HuH-7.5 (cell line): ENCODE measurements around the gene BMF.
"Not testable (repeated sequence)": the region's sequence is repeated elsewhere in the genome, so short reads cannot be mapped to it uniquely, and the experiment has no call there.

Experiments
- DNase-seq: peaks from one replicate; pipeline ENCODE4 v3.0.0; 2011; ENCODE audit warnings: low spot score

Gene BMF

GRCh38 chr15:40108855-40109735, at the start of gene BMF:
Gene BMF (minus strand): TSS chr15:40108879. CDS start chr15:40106086, 2,793 bp downstream.
- DNase-seq, result peak; percentile 93

GRCh38 chr15:40157778-40158447, 49.2 kb upstream of the BMF start:
- DNase-seq, result no peak

- no peak for DNase-seq
Observed at GRCh38 chr15:40155270-40155910, 46.7 kb upstream of the BMF start.

GRCh38 chr15:40154821-40155220, 46.1 kb upstream of the BMF start:
- DNase-seq, result not testable (repeated sequence)

GRCh38 chr15:40151991-40152390, 43.3 kb upstream of the BMF start:
- no peak for DNase-seq

GRCh38 chr15:40151499-40151898, 42.8 kb upstream of the BMF start:
- no peak for DNase-seq

GRCh38 chr15:40150163-40150925, 41.7 kb upstream of the BMF start:
- DNase-seq, result no peak

- no peak for DNase-seq
Observed at GRCh38 chr15:40149339-40149738, 40.7 kb upstream of the BMF start.

GRCh38 chr15:40146037-40146436, 37.4 kb upstream of the BMF start:
- DNase-seq, result no peak

- DNase-seq, result no peak
Observed at GRCh38 chr15:40142428-40142827, 33.7 kb upstream of the BMF start.

GRCh38 chr15:40138201-40138570, 29.5 kb upstream of the BMF start:
- DNase-seq, result not testable (repeated sequence)

GRCh38 chr15:40137303-40138200, 28.9 kb upstream of the BMF start:
- DNase-seq, result no peak

GRCh38 chr15:40136470-40137302, 28.0 kb upstream of the BMF start:
- DNase-seq, result no peak

GRCh38 chr15:40135846-40136450, 27.3 kb upstream of the BMF start:
- DNase-seq, result not testable (repeated sequence)

- DNase-seq, result no peak
Observed at GRCh38 chr15:40134885-40135284, 26.2 kb upstream of the BMF start.

GRCh38 chr15:40133544-40133943, 24.9 kb upstream of the BMF start:
- DNase-seq, result no peak

GRCh38 chr15:40130799-40131502, 22.3 kb upstream of the BMF start:
- no peak for DNase-seq

GRCh38 chr15:40130118-40130517, 21.4 kb upstream of the BMF start:
- DNase-seq, result no peak
